H1 (cell line): ENCODE measurements around the gene SHISA7. TPM values are rescaled to one million over a fixed set of nuclear protein-coding genes. Genes with fewer than 3 reads are reported as not detected.

Experiments used
- CBX8 ChIP-seq: fragments of 300-800, 300-1000 bp; sonication (generic); IDR thresholded peaks from 2 replicates; pipeline ENCODE4 v1.7.1; 2016; ENCODE audit warnings: low read depth, low read length, borderline replicate concordance
- CEBPB ChIP-seq: IDR thresholded peaks from 2 replicates; pipeline ENCODE4 v1.6.1; 2012; ENCODE audit warnings: low read depth, low read length
- CHD2 ChIP-seq: IDR thresholded peaks from 2 replicates; pipeline ENCODE4 v1.6.1; 2012; ENCODE audit warnings: low read length, improper control_type of control experiment
- E2F6 ChIP-seq: IDR thresholded peaks from 2 replicates; pipeline ENCODE4 v1.6.1; 2012; ENCODE audit warnings: inconsistent platforms
- EZH2 ChIP-seq: fragments of 200-600 bp; sonication (generic); IDR thresholded peaks from 2 replicates; pipeline ENCODE4 v1.7.1; 2012; ENCODE audit warnings: low read depth, mild to moderate bottlenecking, moderate library complexity, low read length, inconsistent platforms; ENCODE audit not compliant: severe bottlenecking
- GABPA ChIP-seq: IDR thresholded peaks from 2 replicates; pipeline ENCODE4 v1.6.1; 2011; ENCODE audit warnings: mild to moderate bottlenecking, low read length, moderate library complexity, borderline replicate concordance; ENCODE audit not compliant: insufficient read depth
- HDAC2 ChIP-seq, 2 experiments: fragments of 300-600 bp in 1 of 2; sonication (generic) in 1 of 2; IDR thresholded peaks; 2 replicates each; pipeline ENCODE4 v1.6.1; 2011 to 2012; ENCODE audit warnings: low read depth in 2 of 2, low read length in 2 of 2, mild to moderate bottlenecking in 2 of 2, moderate library complexity in 2 of 2, borderline replicate concordance in 1 of 2, inconsistent platforms in 1 of 2
- HDAC6 ChIP-seq: IDR thresholded peaks from one replicate; pipeline ENCODE4 v1.7.1; 2012; ENCODE audit warnings: low read depth, mild to moderate bottlenecking, inconsistent platforms, low read length, moderate library complexity
- JUND ChIP-seq: IDR thresholded peaks from 2 replicates; pipeline ENCODE4 v1.6.1; 2011; ENCODE audit warnings: mild to moderate bottlenecking, improper control_type of control experiment, low read length
- KDM5A ChIP-seq: fragments of 200-600 bp; IDR thresholded peaks from 2 replicates; pipeline ENCODE4 v1.7.1; 2012; ENCODE audit warnings: mild to moderate bottlenecking, low read length, inconsistent platforms, mixed read lengths
- MAX ChIP-seq: IDR thresholded peaks from 2 replicates; pipeline ENCODE4 v1.6.1; 2012; ENCODE audit warnings: inconsistent platforms
- POU5F1 ChIP-seq: IDR thresholded peaks from 2 replicates; pipeline ENCODE4 v1.6.1; 2011; ENCODE audit warnings: low read depth, mild to moderate bottlenecking, low read length, moderate library complexity
- RNF2 ChIP-seq: fragments of 200-900, 300-1000 bp; sonication (generic); IDR thresholded peaks from 2 replicates; pipeline ENCODE4 v1.7.1; 2016; ENCODE audit warnings: borderline replicate concordance, low read depth, mild to moderate bottlenecking, antibody characterized with exemption, low read length; ENCODE audit not compliant: poor library complexity, severe bottlenecking; ENCODE audit errors: missing control alignments
- SIRT6 ChIP-seq: IDR thresholded peaks from one replicate; pipeline ENCODE4 v1.7.1; 2012; ENCODE audit warnings: low read length, inconsistent platforms
- SIX5 ChIP-seq: IDR thresholded peaks from 2 replicates; pipeline ENCODE4 v1.6.1; 2011; ENCODE audit warnings: mild to moderate bottlenecking, low read depth, low read length
- SP1 ChIP-seq: IDR thresholded peaks from 2 replicates; pipeline ENCODE4 v1.6.1; 2011; ENCODE audit warnings: low read depth, low read length
- TAF1 ChIP-seq: IDR thresholded peaks from 2 replicates; pipeline ENCODE4 v1.6.1; 2011; ENCODE audit warnings: mild to moderate bottlenecking, low read depth, low read length
- YY1 ChIP-seq: IDR thresholded peaks from 2 replicates; pipeline ENCODE4 v1.6.1; 2011; ENCODE audit warnings: low read depth, mild to moderate bottlenecking, low read length
- polyA plus RNA-seq, 7 experiments: library from polyadenylated mRNA; depleted of rRNA in 3 of 7; stranded (reverse) in 5 of 7; unstranded in 2 of 7; fragments of >200 nt in 5 of 7; fragments of 200-250 nt in 2 of 7; gene quantifications; 1 replicate in 5 of 7; 2 replicates in 1 of 7; 4 replicates in 1 of 7; pipeline versions ENCODE4 v1.2.1 to v1.2.3, GENCODE V29; 2011 to 2013; ENCODE audit warnings: missing spikeins in 2 of 7, mixed read lengths in 2 of 7
- total RNA-seq: library from RNA; stranded (reverse); fragmentation: NEBNext Ultra II Directional; extraction: Animal tissue kit (Norgen Biotek cat#: 25700); gene quantifications from 2 replicates; pipeline ENCODE4 v1.2.1, GENCODE V29; 2021

SHISA7 gene
- total and polyA plus RNA-seq, 2 of the 8 experiments (the other 6 are each of a cell fraction or from before 2014, with no cell fraction given): 0.76 to 1.0 TPM

- TF ChIP-seq TAF1: no peak
- no peak for TF ChIP-seq EZH2
- no peak for TF ChIP-seq CHD2
- TF ChIP-seq CBX8: no peak
- TF ChIP-seq YY1: no peak
- no peak for TF ChIP-seq MAX
- TF ChIP-seq GABPA: 0 out of 2 replicates have a peak, but pooled peaks have one; percentile 65
- no peak for TF ChIP-seq CEBPB
- no peak for TF ChIP-seq SP1
- TF ChIP-seq HDAC2 (IDR thresholded peaks at IDR 0.05; ENCODE audit: borderline replicate concordance in 1 of 2, low read depth in 2 of 2, low read length in 2 of 2): peak in 1 of 2 experiments; percentile 74; a peak in 1 of 4 replicates
- no peak for TF ChIP-seq RNF2
- no peak for TF ChIP-seq E2F6
- TF ChIP-seq SIRT6: no peak
- no peak for TF ChIP-seq HDAC6
- no peak for TF ChIP-seq SIX5
- no peak for TF ChIP-seq POU5F1
- no peak for TF ChIP-seq JUND
- TF ChIP-seq KDM5A: no peak
These were observed 24.3 kb upstream of the SHISA7 start (continued) for GRCh38 chr19:55467236-55468053.
